ENCODE results near the gene RNMT. TPM values are rescaled to one million over a fixed set of nuclear protein-coding genes. Genes with fewer than 3 reads are reported as not detected.
"Not testable (repeated sequence)": the region's sequence is repeated elsewhere in the genome, so short reads cannot be mapped to it uniquely, and the experiment has no call there.

The RNMT gene
- total RNA-seq, 4 donors from 2014 or later, result 26.7 to 45.9 (median 34.0) TPM

GRCh38 chr18:13735681-13736080 lies 9.2 kb downstream of the RNMT start:
- H3K27me3 ChIP-seq, result no peaks in the 10 kb centered on the region
- no peak overlapping the region for H3K4me3 ChIP-seq (replicated peaks in 1 of 3)
- peaks cover 31 to 43% of the 10 kb centered on the region in 2 donors for H3K36me3 ChIP-seq
- TF ChIP-seq POLR2A (IDR thresholded peaks at IDR 0.05), result no peak
- no peak for TF ChIP-seq CTCF (IDR thresholded peaks at IDR 0.05)
- WGBS, 2 donors, result 95 to 96% methylated on average over 2 of the region's 2 CpGs
- H3K9me3 ChIP-seq, result no peaks in the 10 kb centered on the region
- H3K4me1 ChIP-seq, result no peaks in the 10 kb centered on the region
- DNase-seq, result no peak
- H3K27ac ChIP-seq, result no peak overlapping the region
- intact Hi-C loops (cut with DNase I), result no loop called here

- H3K36me3 ChIP-seq, result peaks cover 30 to 46% of the 10 kb centered on the region in 2 donors
- TF ChIP-seq CTCF (IDR thresholded peaks at IDR 0.05), result no peak
- TF ChIP-seq POLR2A (IDR thresholded peaks at IDR 0.05), result no peak
- no peaks in the 10 kb centered on the region for H3K27me3 ChIP-seq
- H3K9me3 ChIP-seq, result no peaks in the 10 kb centered on the region
- intact Hi-C loops (cut with DNase I), result no loop called here
- no peak overlapping the region for H3K4me3 ChIP-seq (replicated peaks in 1 of 3)
- WGBS, 2 donors, result 77 to 79% methylated on average over 3 of the region's 3 CpGs
- no peaks in the 10 kb centered on the region for H3K4me1 ChIP-seq
- H3K27ac ChIP-seq, result no peak overlapping the region
- DNase-seq, result no peak
Observed at GRCh38 chr18:13745696-13746095, 19.2 kb downstream of the RNMT start.

- Histone ChIP-seq H3K4me3 (replicated peaks in 1 of 3) (no peak overlapping the region), H3K27me3 (no peaks in the 10 kb centered on the region), H3K36me3 (peaks cover 21 to 44% of the 10 kb centered on the region in 2 donors), H3K4me1 (no peaks in the 10 kb centered on the region), H3K9me3 (no peaks in the 10 kb centered on the region), H3K27ac (no peak overlapping the region)
- 92 to 98% methylated on average over 3 of the region's 3 CpGs for WGBS, 2 donors
- intact Hi-C loops (cut with DNase I), result no loop called here
- DNase-seq, result no peak
- TF ChIP-seq POLR2A (IDR thresholded peaks at IDR 0.05), result no peak
- no peak for TF ChIP-seq CTCF (IDR thresholded peaks at IDR 0.05)
Observed at GRCh38 chr18:13746633-13747032, 20.2 kb downstream of the RNMT start.

- H3K4me1 ChIP-seq; H3K27ac ChIP-seq; DNase-seq; intact Hi-C loops (cut with DNase I); H3K27me3 ChIP-seq; H3K9me3 ChIP-seq; H3K4me3 ChIP-seq (replicated peaks in 1 of 3): not testable (repeated sequence)
- WGBS, 2 donors, result 96 to 99% methylated on average over 3 of the region's 3 CpGs
- peaks cover 26 to 55% of the 10 kb centered on the region in 2 donors for H3K36me3 ChIP-seq
Observed at GRCh38 chr18:13751599-13751998, 25.1 kb downstream of the RNMT start.

- TF ChIP-seq POLR2A (IDR thresholded peaks at IDR 0.05) (no peak), CTCF (IDR thresholded peaks at IDR 0.05) (no peak)
- 96 to 100% methylated on average over 2 of the region's 2 CpGs for WGBS, 2 donors
- Histone ChIP-seq H3K4me1 (no peaks in the 10 kb centered on the region), H3K36me3 (peaks cover 22 to 36% of the 10 kb centered on the region in 2 donors), H3K9me3 (no peaks in the 10 kb centered on the region), H3K27ac (no peak overlapping the region), H3K4me3 (replicated peaks in 1 of 3) (no peak overlapping the region), H3K27me3 (no peaks in the 10 kb centered on the region)
- no peak for DNase-seq
- intact Hi-C loops (cut with DNase I), result no loop called here
Observed at GRCh38 chr18:13756261-13756660, 29.8 kb downstream of the RNMT start.

- Histone ChIP-seq H3K27me3 (no peaks in the 10 kb centered on the region), H3K27ac (no peak overlapping the region), H3K4me3 (replicated peaks in 1 of 3) (no peak overlapping the region), H3K4me1 (no peaks in the 10 kb centered on the region), H3K36me3 (peaks cover 22 to 36% of the 10 kb centered on the region in 2 donors), H3K9me3 (no peaks in the 10 kb centered on the region)
- no peak for DNase-seq
- intact Hi-C loops (cut with DNase I), result no loop called here
- TF ChIP-seq POLR2A (IDR thresholded peaks at IDR 0.05), result no peak
Observed at GRCh38 chr18:13756671-13757070, 30.2 kb downstream of the RNMT start.
